CD4-positive, alpha-beta memory T cell (primary cell): ENCODE measurements around the gene ANAPC16. TPM values are rescaled to one million over a fixed set of nuclear protein-coding genes. Genes with fewer than 3 reads are reported as not detected.

Source experiments
- CTCF ChIA-PET: fragments of 350-600 bp; sonication (Branson Sonifier 250); formaldehyde crosslinking; loops from one replicate; lab custom pipeline; 2021; ENCODE audit warnings: inconsistent platforms; ENCODE audit not compliant: partially characterized antibody; lab: Charles Lee
- POLR2A ChIA-PET: fragments of 350-600 bp; sonication (Branson Sonifier 250); formaldehyde crosslinking; loops from one replicate; lab custom pipeline; 2021; ENCODE audit not compliant: partially characterized antibody; lab: Charles Lee
- DNase-seq, 5 donors: peaks; one replicate each; pipeline versions ENCODE4 v3.0.0 to v3.0.0-alpha.2; 2020 to 2022; ENCODE audit warnings: mixed read lengths in 1 of 5
- H3K27ac ChIP-seq: one replicate; pipeline ENCODE4 v1.7.0; 2013; ENCODE audit warnings: low read depth, low read length
- H3K27me3 ChIP-seq: 2 replicates; pipeline ENCODE4 v1.7.0; 2013; ENCODE audit warnings: mild to moderate bottlenecking, low read length, moderate library complexity; ENCODE audit not compliant: insufficient read depth
- H3K36me3 ChIP-seq: 2 replicates; pipeline ENCODE4 v1.7.0; 2013; ENCODE audit warnings: mild to moderate bottlenecking, low read length, moderate library complexity; ENCODE audit not compliant: insufficient read depth
- H3K4me1 ChIP-seq: 2 replicates; pipeline ENCODE4 v1.7.0; 2013; ENCODE audit warnings: mild to moderate bottlenecking, low read length, moderate library complexity; ENCODE audit not compliant: insufficient read depth
- H3K4me3 ChIP-seq, 2 donors: one replicate each; pipeline ENCODE4 v1.7.0; 2013; ENCODE audit warnings: low read length in 2 of 2, mild to moderate bottlenecking in 1 of 2
- H3K9me3 ChIP-seq, 2 donors: one replicate each; pipeline ENCODE4 v1.7.0; 2013; ENCODE audit warnings: low read length in 2 of 2, control low read depth in 1 of 2; ENCODE audit not compliant: control insufficient read depth in 1 of 2
- H3K27ac Mint-ChIP-seq, 7 donors: one replicate each; pipeline ENCODE4 v1.8.0; 2020 to 2021; ENCODE audit warnings: mixed read lengths in 7 of 7, mild to moderate bottlenecking in 6 of 7, inconsistent platforms in 3 of 7, moderate library complexity in 3 of 7
- H3K27me3 Mint-ChIP-seq, 2 donors: one replicate each; pipeline ENCODE4 v1.8.0; 2020 to 2021; ENCODE audit warnings: mixed read lengths in 2 of 2
- H3K36me3 Mint-ChIP-seq, 2 donors: one replicate each; pipeline ENCODE4 v1.8.0; 2020 to 2021; ENCODE audit warnings: mixed read lengths in 2 of 2, inconsistent platforms in 1 of 2, mild to moderate bottlenecking in 1 of 2
- H3K4me1 Mint-ChIP-seq, 4 donors: one replicate each; pipeline ENCODE4 v1.8.0; 2020 to 2021; ENCODE audit warnings: mixed read lengths in 4 of 4, mild to moderate bottlenecking in 1 of 4
- H3K4me3 Mint-ChIP-seq, 8 donors: one replicate each; pipeline ENCODE4 v1.8.0; 2020 to 2021; ENCODE audit warnings: mixed read lengths in 8 of 8, mild to moderate bottlenecking in 7 of 8, moderate library complexity in 6 of 8, inconsistent platforms in 3 of 8
- H3K9me3 Mint-ChIP-seq, 8 donors: one replicate each; pipeline ENCODE4 v1.8.0; 2020 to 2021; ENCODE audit warnings: mixed read lengths in 8 of 8, mild to moderate bottlenecking in 5 of 8, inconsistent platforms in 3 of 8, moderate library complexity in 1 of 8
- intact Hi-C: fragments of 100-400 bp; cut with micrococcal nuclease; formaldehyde crosslinking; loops from one replicate; pipeline ENCODE4 v1.15.1; 2023
- polyA plus RNA-seq, 2 donors: library from polyadenylated mRNA; unstranded; fragments of 300-500 nt; fragmentation: Illumina TruSeq; gene quantifications; one replicate each; pipeline ENCODE4 v1.2.3, GENCODE V29; 2021
- total RNA-seq, 2 experiments: library from RNA; stranded (reverse); gene quantifications; one replicate each; pipeline ENCODE4 v1.2.3, GENCODE V29; 2021

The ANAPC16 gene
- total and polyA plus RNA-seq, 4 experiments from 2014 or later: 114 to 472 (median 221) TPM

GRCh38 chr10:72272689-72273409 is 57.0 kb downstream of the ANAPC16 start:
- ChIA-PET POLR2A (interaction anchor here (0.9 to 7.7 kb wide), 15 partner anchors 12 to 185 kb away, joined by 3 to 161 read pairs (median 49); partner anchors contain the start of genes ASCC1 and SPOCK2), CTCF (interaction anchor here (0.8 to 5.3 kb wide), 11 partner anchors 8 to 147 kb away, joined by 3 to 168 read pairs (median 24); no protein-coding TSS in a partner anchor)
- peaks cover 0 to 2% (median 0%) of the 10 kb centered on the region in 8 donors for H3K9me3 Mint-ChIP-seq
- DNase-seq: no peak
- Histone ChIP-seq H3K9me3 (no peaks in the 10 kb centered on the region), H3K4me1 (peaks cover 53% of the 10 kb centered on the region), H3K36me3 (peaks cover 20% of the 10 kb centered on the region), H3K4me3 (peak overlapping the region; percentile 84 to 100), H3K27ac (peak overlapping the region; percentile 99), H3K27me3 (no peaks in the 10 kb centered on the region)
- no peaks in the 10 kb centered on the region for H3K27me3 Mint-ChIP-seq
- H3K4me1 Mint-ChIP-seq: peaks cover 23 to 52% (median 36%) of the 10 kb centered on the region in 4 donors
- intact Hi-C loops: loop anchor here (1.0 to 2.0 kb wide), 4 partner anchors 12 to 58 kb away; no protein-coding TSS in a partner anchor
- peaks cover 21 to 29% of the 10 kb centered on the region in 2 donors for H3K36me3 Mint-ChIP-seq
- H3K4me3 Mint-ChIP-seq: peak overlapping the region; percentile 96 to 100 (median 98)
- H3K27ac Mint-ChIP-seq: peak overlapping the region; percentile 77 to 99 (median 96)

- Histone ChIP-seq H3K27me3 (no peaks in the 10 kb centered on the region), H3K36me3 (peaks cover 20% of the 10 kb centered on the region), H3K9me3 (no peaks in the 10 kb centered on the region), H3K27ac (peak within 1 kb of the TSS; percentile 99), H3K4me1 (peaks cover 51% of the 10 kb centered on the region), H3K4me3 (peak within 1 kb of the TSS; percentile 99 to 100)
- peaks cover 23 to 60% (median 39%) of the 10 kb centered on the region in 4 donors for H3K4me1 Mint-ChIP-seq
- peak; percentile 95 to 98 (median 96) for DNase-seq
- ChIA-PET POLR2A (interaction anchor here (0.7 to 7.7 kb wide), 18 partner anchors 11 to 186 kb away, joined by 3 to 161 read pairs (median 24); partner anchors contain the start of genes ASCC1 and SPOCK2), CTCF (interaction anchor here (0.8 to 5.3 kb wide), 18 partner anchors 8 to 148 kb away, joined by 3 to 168 read pairs (median 18); partner anchors contain the start of genes ANAPC16 and ASCC1)
- no peaks in the 10 kb centered on the region for H3K27me3 Mint-ChIP-seq
- H3K9me3 Mint-ChIP-seq: peaks cover 0 to 2% (median 0%) of the 10 kb centered on the region in 8 donors
- intact Hi-C loops: loop anchor here (1.0 to 2.0 kb wide), 8 partner anchors 12 to 62 kb away; no protein-coding TSS in a partner anchor
- H3K4me3 Mint-ChIP-seq: peak within 1 kb of the TSS; percentile 96 to 100 (median 98)
- peak within 1 kb of the TSS; percentile 83 to 99 (median 96) for H3K27ac Mint-ChIP-seq
- peaks cover 21 to 29% of the 10 kb centered on the region in 2 donors for H3K36me3 Mint-ChIP-seq
Measured at GRCh38 chr10:72273410-72274212, 57.8 kb downstream of the ANAPC16 start, which contains the start of gene DDIT4. DDIT4 (plus strand) TSS chr10:72273924; CDS start chr10:72274217, 293 bp downstream.

- POLR2A ChIA-PET: interaction anchor here (0.7 to 7.7 kb wide), 21 partner anchors 10 to 187 kb away, joined by 3 to 161 read pairs (median 17); partner anchors contain the start of genes ANAPC16, ASCC1, DNAJB12 and SPOCK2
- DNase-seq: no peak
Measured at GRCh38 chr10:72274213-72274729, 58.5 kb downstream of the ANAPC16 start.

GRCh38 chr10:72274730-72275350 is 59.0 kb downstream of the ANAPC16 start:
- Histone ChIP-seq H3K27ac (peak overlapping the region; percentile 99), H3K36me3 (peaks cover 20% of the 10 kb centered on the region), H3K4me1 (peaks cover 49% of the 10 kb centered on the region), H3K4me3 (peak overlapping the region; percentile 99 to 100), H3K9me3 (no peaks in the 10 kb centered on the region), H3K27me3 (no peaks in the 10 kb centered on the region)
- H3K36me3 Mint-ChIP-seq: peaks cover 21 to 29% of the 10 kb centered on the region in 2 donors
- peaks cover 23 to 61% (median 41%) of the 10 kb centered on the region in 4 donors for H3K4me1 Mint-ChIP-seq
- peaks cover 0 to 2% (median 0%) of the 10 kb centered on the region in 8 donors for H3K9me3 Mint-ChIP-seq
- intact Hi-C loops: loop anchor here (1.0 kb wide), 4 partner anchors 22 to 60 kb away; no protein-coding TSS in a partner anchor
- POLR2A ChIA-PET: interaction anchor here (0.6 to 7.7 kb wide), 25 partner anchors 10 to 198 kb away, joined by 3 to 161 read pairs (median 5); partner anchors contain the start of genes ANAPC16, ASCC1, DNAJB12 and SPOCK2
- peak overlapping the region; percentile 96 to 100 (median 98) for H3K4me3 Mint-ChIP-seq
- CTCF ChIA-PET: interaction anchor here (0.6 to 5.3 kb wide), 43 partner anchors 9 to 833 kb away, joined by 3 to 168 read pairs (median 6); partner anchors contain the start of genes ANAPC16 and ASCC1
- peak; percentile 67 to 78 (median 73) for DNase-seq
- peak overlapping the region; percentile 83 to 99 (median 96) for H3K27ac Mint-ChIP-seq
- H3K27me3 Mint-ChIP-seq: no peaks in the 10 kb centered on the region

More at GRCh38 chr10:72274213-72274729, 58.5 kb downstream of the ANAPC16 start:
- intact Hi-C loops: loop anchor here (1.0 kb wide), 4 partner anchors 23 to 61 kb away; no protein-coding TSS in a partner anchor
- peak overlapping the region; percentile 83 to 99 (median 96) for H3K27ac Mint-ChIP-seq
- Histone ChIP-seq H3K36me3 (peaks cover 20% of the 10 kb centered on the region), H3K27ac (peak overlapping the region; percentile 99), H3K4me1 (peaks cover 49% of the 10 kb centered on the region), H3K4me3 (peak overlapping the region; percentile 99 to 100), H3K9me3 (no peaks in the 10 kb centered on the region), H3K27me3 (no peaks in the 10 kb centered on the region)
- H3K27me3 Mint-ChIP-seq: no peaks in the 10 kb centered on the region
- peaks cover 21 to 29% of the 10 kb centered on the region in 2 donors for H3K36me3 Mint-ChIP-seq
- H3K4me1 Mint-ChIP-seq: peaks cover 23 to 61% (median 38%) of the 10 kb centered on the region in 4 donors
- peak overlapping the region; percentile 96 to 100 (median 98) for H3K4me3 Mint-ChIP-seq
- CTCF ChIA-PET: interaction anchor here (0.6 to 5.3 kb wide), 32 partner anchors 9 to 296 kb away, joined by 3 to 168 read pairs (median 8); partner anchors contain the start of genes ANAPC16 and ASCC1
- peaks cover 0 to 2% (median 0%) of the 10 kb centered on the region in 8 donors for H3K9me3 Mint-ChIP-seq

- peak in 1 of 5 donors; percentile 15 for DNase-seq
- H3K4me1 ChIP-seq: peaks cover 49% of the 10 kb centered on the region
- peak overlapping the region; percentile 83 to 99 (median 96) for H3K27ac Mint-ChIP-seq
- H3K4me3 Mint-ChIP-seq: peak overlapping the region; percentile 96 to 100 (median 98)
- ChIA-PET CTCF (interaction anchor here (0.6 to 5.3 kb wide), 40 partner anchors 8 to 832 kb away, joined by 3 to 168 read pairs (median 6); partner anchors contain the start of genes ANAPC16 and ASCC1), POLR2A (interaction anchor here (0.6 to 7.7 kb wide), 24 partner anchors 9 to 199 kb away, joined by 3 to 161 read pairs (median 6); partner anchors contain the start of genes ANAPC16, ASCC1, DNAJB12 and SPOCK2)
- peak overlapping the region; percentile 99 for H3K27ac ChIP-seq
- intact Hi-C loops: no loop called here
- H3K9me3 ChIP-seq: no peaks in the 10 kb centered on the region
- peaks cover 0 to 2% (median 0%) of the 10 kb centered on the region in 8 donors for H3K9me3 Mint-ChIP-seq
- H3K27me3 Mint-ChIP-seq: no peaks in the 10 kb centered on the region
- H3K4me3 ChIP-seq: peak overlapping the region; percentile 99 to 100
- peaks cover 20 to 61% (median 44%) of the 10 kb centered on the region in 4 donors for H3K4me1 Mint-ChIP-seq
- H3K27me3 ChIP-seq: no peaks in the 10 kb centered on the region
- H3K36me3 ChIP-seq: peaks cover 20% of the 10 kb centered on the region
- peaks cover 21 to 29% of the 10 kb centered on the region in 2 donors for H3K36me3 Mint-ChIP-seq
Measured at GRCh38 chr10:72275351-72276012, 59.7 kb downstream of the ANAPC16 start.
